HCT116 (cell line): Measurements from ENCODE around the gene NFIA.

Source experiments
- CTCF ChIP-seq, 3 experiments: fragments of 200-600 bp in 1 of 3; sonication (generic) in 1 of 3; IDR thresholded peaks in 2 of 3; conservative IDR thresholded peaks in 1 of 3; 2 replicates each; pipeline ENCODE4 v1.5.1; 2012 to 2017; ENCODE audit warnings: low read depth in 2 of 3, low read length in 2 of 3, antibody characterized with exemption in 1 of 3, borderline replicate concordance in 1 of 3, control low read depth in 1 of 3, mild to moderate bottlenecking in 1 of 3, mixed read lengths in 1 of 3, mixed run types in 1 of 3, moderate library complexity in 1 of 3; ENCODE audit not compliant: insufficient read depth in 1 of 3
- FOSL1 ChIP-seq: IDR thresholded peaks from 2 replicates; pipeline ENCODE4 v1.6.1; 2012; ENCODE audit warnings: low read depth

- TF ChIP-seq FOSL1 (no peak), CTCF (IDR thresholded peaks at IDR 0.05 in 2 of 3, conservative IDR thresholded peaks at IDR 0.05 in 1 of 3; ENCODE audit: borderline replicate concordance in 1 of 3, insufficient read depth in 1 of 3, low read depth in 2 of 3, low read length in 2 of 3) (no peak)
Measured at GRCh38 chr1:61090546-61091202, 8.3 kb downstream of the NFIA start.
